DND-41 (cell line): ENCODE measurements around the gene ZNF419.

Experiments
- CTCF ChIP-seq: IDR thresholded peaks from 2 replicates; pipeline ENCODE4 v1.5.1; 2012; ENCODE audit warnings: borderline replicate concordance, low read length, moderate library complexity, mild to moderate bottlenecking; ENCODE audit not compliant: poor library complexity, severe bottlenecking; ENCODE audit errors: extremely low read depth
- EZH2 ChIP-seq: IDR thresholded peaks from 3 replicates; pipeline ENCODE4 v1.6.1; 2012; ENCODE audit warnings: borderline replicate concordance, low read depth, mild to moderate bottlenecking, moderate library complexity, low read length, inconsistent platforms; ENCODE audit not compliant: severe bottlenecking

GRCh38 chr19:57512845-57513244, 25.3 kb downstream of the ZNF419 start:
- TF ChIP-seq CTCF = no peak
- TF ChIP-seq EZH2 = no peak
